Colonic mucosa (tissue), 4 donors: ENCODE measurements around the gene KIAA0586. TPM values are rescaled to one million over a fixed set of nuclear protein-coding genes. Genes with fewer than 3 reads are reported as not detected.

Source experiments
- DNase-seq: peaks from one replicate; pipeline ENCODE4 v3.0.0-alpha.2; 2020
- H3K27ac ChIP-seq: fragments of 200-600 bp; one replicate; pipeline ENCODE4 v1.8.0; 2021
- H3K27me3 ChIP-seq: fragments of 200-600 bp; one replicate; pipeline ENCODE4 v1.8.0; 2021
- H3K36me3 ChIP-seq: fragments of 200-600 bp; one replicate; pipeline ENCODE4 v1.8.0; 2021
- H3K4me1 ChIP-seq: fragments of 200-600 bp; one replicate; pipeline ENCODE4 v1.8.0; 2021; ENCODE audit warnings: mild to moderate bottlenecking
- H3K4me3 ChIP-seq: fragments of 200-600 bp; one replicate; pipeline ENCODE4 v1.8.0; 2021
- H3K9ac ChIP-seq, 2 donors: one replicate each; pipeline ENCODE4 v1.7.0; 2013; ENCODE audit warnings: control low read depth in 2 of 2, low read depth in 2 of 2, low read length in 2 of 2
- H3K9me3 ChIP-seq: fragments of 200-600 bp; one replicate; pipeline ENCODE4 v1.8.0; 2021
- CTCF ChIP-seq: fragments of 200-600 bp; IDR thresholded peaks from one replicate; pipeline ENCODE4 v1.8.0; 2022; ENCODE audit warnings: antibody characterized with exemption, mild to moderate bottlenecking
- intact Hi-C: fragments of 100-400 bp; cut with DNase I; formaldehyde crosslinking; loops from one replicate; pipeline ENCODE4 v1.14.1; 2022
- total RNA-seq, 2 donors: library from RNA; stranded (reverse); fragmentation: NEBNext Ultra II Directional in 1 of 2; extraction: Animal tissue kit (Norgen Biotek cat#: 25700) in 1 of 2; gene quantifications; one replicate each; pipeline ENCODE4 v1.2.1, GENCODE V29; 2021
- donor health status: healthy.
- donor health status: DM: no; HTN: no; CAD: no.
- donor health status: DM: no; HTN: no; CAD: no.

KIAA0586 gene
- total RNA-seq, 2 donors from 2014 or later: 12.3 to 17.4 TPM

- Histone ChIP-seq H3K4me1 (no peaks in the 10 kb centered on the region), H3K9me3 (no peaks in the 10 kb centered on the region), H3K27me3 (no peaks in the 10 kb centered on the region), H3K27ac (no peak overlapping the region), H3K4me3 (no peak overlapping the region), H3K36me3 (no peaks in the 10 kb centered on the region), H3K9ac (no peak overlapping the region)
- intact Hi-C loops: no loop called here
- DNase-seq: no peak
- TF ChIP-seq CTCF: no peak
These were observed 115.7 kb downstream of the KIAA0586 start for GRCh38 chr14:58543253-58543652.

- no peak for TF ChIP-seq CTCF
- no peak overlapping the region for H3K4me3 ChIP-seq
- H3K9me3 ChIP-seq: no peaks in the 10 kb centered on the region
- no peak overlapping the region for H3K9ac ChIP-seq
- H3K36me3 ChIP-seq: no peaks in the 10 kb centered on the region
- H3K4me1 ChIP-seq: no peaks in the 10 kb centered on the region
- intact Hi-C loops: no loop called here
- H3K27me3 ChIP-seq: no peaks in the 10 kb centered on the region
- H3K27ac ChIP-seq: no peak overlapping the region
- DNase-seq: no peak
These were observed 120.1 kb downstream of the KIAA0586 start for GRCh38 chr14:58547649-58548048.

- DNase-seq: no peak
- H3K9me3 ChIP-seq: no peaks in the 10 kb centered on the region
- H3K4me1 ChIP-seq: no peaks in the 10 kb centered on the region
- no peak for TF ChIP-seq CTCF
- no peak overlapping the region for H3K9ac ChIP-seq
- H3K27me3 ChIP-seq: no peaks in the 10 kb centered on the region
- intact Hi-C loops: no loop called here
- no peaks in the 10 kb centered on the region for H3K36me3 ChIP-seq
- no peak overlapping the region for H3K4me3 ChIP-seq
- H3K27ac ChIP-seq: no peak overlapping the region
These were observed 121.7 kb downstream of the KIAA0586 start for GRCh38 chr14:58549105-58549757.

GRCh38 chr14:58553959-58554358, 126.4 kb downstream of the KIAA0586 start:
- H3K27me3 ChIP-seq: no peaks in the 10 kb centered on the region
- TF ChIP-seq CTCF: no peak
- intact Hi-C loops: no loop called here

GRCh38 chr14:58555647-58556046, 128.1 kb downstream of the KIAA0586 start:
- H3K27ac ChIP-seq: no peak overlapping the region
- no peaks in the 10 kb centered on the region for H3K9me3 ChIP-seq
- H3K4me1 ChIP-seq: no peaks in the 10 kb centered on the region
- no peaks in the 10 kb centered on the region for H3K27me3 ChIP-seq
- TF ChIP-seq CTCF: no peak
- H3K9ac ChIP-seq: no peak overlapping the region
- intact Hi-C loops: no loop called here
- H3K4me3 ChIP-seq: no peak overlapping the region
- H3K36me3 ChIP-seq: no peaks in the 10 kb centered on the region
- DNase-seq: no peak

More at GRCh38 chr14:58553959-58554358, 126.4 kb downstream of the KIAA0586 start:
- Histone ChIP-seq H3K27ac (no peak overlapping the region), H3K9me3 (no peaks in the 10 kb centered on the region), H3K4me1 (no peaks in the 10 kb centered on the region), H3K9ac (no peak overlapping the region), H3K4me3 (no peak overlapping the region), H3K36me3 (no peaks in the 10 kb centered on the region)
- DNase-seq: no peak
